HepG2 (cell line): Measurements from ENCODE around the gene BICDL2. TPM values are rescaled to one million over a fixed set of nuclear protein-coding genes. Genes with fewer than 3 reads are reported as not detected.

ENCODE experiments used
- ATAC-seq: fragments of 200-7000 bp; cut with Tn5 transposase; 3 replicates; pipeline ENCODE4 v1.9.1; 2020; ENCODE audit warnings: mild to moderate bottlenecking, moderate library complexity
- BruUV-seq: library from RNA; stranded (reverse); fragments of 400-500 nt; replicated peaks from 2 replicates; lab custom pipeline; 2021; lab: Mats Ljungman, UMichigan
- CTCF ChIA-PET: fragments of 300-600 bp; formaldehyde crosslinking; extraction: SDS; loops from one replicate; lab custom pipeline; 2021; ENCODE audit warnings: low total read pairs, inconsistent platforms, low intra/inter-chr PET ratio; lab: Yijun Ruan, JAX
- POLR2A ChIA-PET: fragments of 350-600 bp; sonication (Branson Sonifier 250); formaldehyde crosslinking; loops from one replicate; lab custom pipeline; 2020; ENCODE audit warnings: antibody characterized with exemption, inconsistent platforms; lab: Yijun Ruan, JAX
- DNase-seq: peaks from one replicate; pipeline ENCODE4 v3.0.0-alpha.2; 2015; ENCODE audit warnings: low spot score
- FAIRE-seq: peaks from 3 replicates; lab custom pipeline; 2011; peaks lifted over from hg19 to GRCh38; lab: Jason Lieb, UNC
- H2AFZ ChIP-seq: one replicate; pipeline ENCODE4 v1.6.1; 2011; ENCODE audit warnings: low read length, inconsistent platforms
- H3K27ac ChIP-seq: fragments of 300-600 bp; 3 replicates; pipeline ENCODE4 v1.8.0; 2011; ENCODE audit warnings: mixed run types, mild to moderate bottlenecking, mixed read lengths, low read length, inconsistent platforms; ENCODE audit not compliant: insufficient read depth; ENCODE audit errors: extremely low read length
- H3K27me3 ChIP-seq, 2 experiments: fragments of 200-600 bp in 1 of 2; 2 replicates in 1 of 2; 3 replicates in 1 of 2; pipeline versions ENCODE4 v1.6.0 to v1.8.0; 2011; ENCODE audit warnings: low read length in 2 of 2, mild to moderate bottlenecking in 2 of 2, moderate library complexity in 2 of 2, inconsistent platforms in 1 of 2; ENCODE audit not compliant: insufficient read depth in 2 of 2, control insufficient read depth in 1 of 2
- H3K36me3 ChIP-seq, 2 experiments: fragments of 200-600 bp in 1 of 2; replicated peaks in 1 of 2; 2 replicates in 1 of 2; 3 replicates in 1 of 2; pipeline versions ENCODE4 v1.5.1 to v1.8.0; 2011; ENCODE audit warnings: low read length in 2 of 2, inconsistent platforms in 1 of 2; ENCODE audit not compliant: insufficient read depth in 2 of 2, control insufficient read depth in 1 of 2
- H3K4me1 ChIP-seq: 2 replicates; pipeline ENCODE4 v1.5.1; 2012; ENCODE audit warnings: low read length, inconsistent platforms; ENCODE audit not compliant: insufficient read depth
- H3K4me2 ChIP-seq: 2 replicates; pipeline ENCODE4 v1.6.0; 2011; ENCODE audit warnings: low read depth, low read length, inconsistent platforms
- H3K4me3 ChIP-seq, 3 experiments: fragments of 200-600 bp in 1 of 3; sonication (generic), shearing (Covaris generic) in 1 of 3; replicated peaks in 1 of 3; 2 replicates each; pipeline ENCODE4 v1.5.1; 2011 to 2016; ENCODE audit warnings: low read length in 3 of 3, inconsistent platforms in 2 of 3, low read depth in 2 of 3, mild to moderate bottlenecking in 2 of 3, control low read depth in 1 of 3, mixed read lengths in 1 of 3; ENCODE audit not compliant: insufficient read depth in 1 of 3
- H3K79me2 ChIP-seq: one replicate; pipeline ENCODE4 v1.6.1; 2011; ENCODE audit warnings: low read length, inconsistent platforms; ENCODE audit not compliant: insufficient read depth
- H3K9ac ChIP-seq: 2 replicates; pipeline ENCODE4 v1.6.0; 2011; ENCODE audit warnings: mild to moderate bottlenecking, low read depth, low read length, inconsistent platforms; ENCODE audit not compliant: insufficient read depth
- H3K9me3 ChIP-seq: 2 replicates; pipeline ENCODE4 v1.5.1; 2012; ENCODE audit warnings: mild to moderate bottlenecking, low read length
- H4K20me1 ChIP-seq: 2 replicates; pipeline ENCODE4 v1.6.0; 2011; ENCODE audit warnings: inconsistent platforms, mild to moderate bottlenecking, low read length, moderate library complexity; ENCODE audit not compliant: insufficient read depth
- ARNT ChIP-seq: fragments of 450-650 bp; IDR thresholded peaks from 2 replicates; pipeline ENCODE4 v1.6.1; 2017
- ATF5 ChIP-seq: sonication (generic); formaldehyde crosslinking; IDR thresholded peaks from 2 replicates; pipeline ENCODE4 v1.4.0; 2020; ENCODE audit warnings: mild to moderate bottlenecking, low read depth, missing genetic modification reagents
- ELF4 ChIP-seq: sonication (generic); formaldehyde crosslinking; IDR thresholded peaks from 2 replicates; pipeline ENCODE4 v1.5.0; 2020; ENCODE audit warnings: missing genetic modification reagents, mild to moderate bottlenecking, moderate library complexity, borderline replicate concordance
- KDM2A ChIP-seq: sonication (generic); formaldehyde crosslinking; IDR thresholded peaks from 2 replicates; pipeline ENCODE4 v1.4.0; 2020; ENCODE audit warnings: low read depth, missing genetic modification reagents, borderline replicate concordance
- KMT2A ChIP-seq: sonication (generic); formaldehyde crosslinking; IDR thresholded peaks from 2 replicates; pipeline ENCODE4 v1.4.0; 2020; ENCODE audit warnings: missing genetic modification reagents
- NFKBIZ ChIP-seq: IDR thresholded peaks from 2 replicates; pipeline ENCODE4 v1.6.1; 2018; ENCODE audit warnings: missing genetic modification reagents, missing compliant biosample characterization
- POLR2A ChIP-seq, 2 experiments: IDR thresholded peaks; 2 replicates each; pipeline ENCODE4 v1.6.1; 2011; ENCODE audit warnings: low read depth in 2 of 2, low read length in 2 of 2, mild to moderate bottlenecking in 1 of 2, moderate library complexity in 1 of 2; ENCODE audit not compliant: insufficient read depth in 1 of 2
- PPARG ChIP-seq: conservative IDR thresholded peaks from 2 replicates; pipeline ENCODE4 v1.6.1; 2016; ENCODE audit warnings: missing biosample characterization, missing genetic modification reagents
- SIX4 ChIP-seq: sonication (generic); formaldehyde crosslinking; IDR thresholded peaks from 2 replicates; pipeline ENCODE4 v1.4.0; 2020; ENCODE audit warnings: missing genetic modification reagents
- TAF1 ChIP-seq: sonication (generic); formaldehyde crosslinking; IDR thresholded peaks from 2 replicates; pipeline ENCODE4 v1.4.0; 2020; ENCODE audit warnings: missing genetic modification reagents
- XRCC5 ChIP-seq: fragments of 200-400 bp; formaldehyde crosslinking; optimal IDR thresholded peaks from 2 replicates; pipeline ENCODE3; 2017; ENCODE audit warnings: mild to moderate bottlenecking, low read length
- ZNF841 ChIP-seq: sonication (generic); formaldehyde crosslinking; IDR thresholded peaks from 2 replicates; pipeline ENCODE4 v1.8.1; 2023; ENCODE audit warnings: missing genetic modification reagents, borderline replicate concordance
- WGBS: methylation state at CpG from one replicate; pipeline ENCODE4 v1.1.6; 2017; ENCODE audit warnings: low lambda C conversion rate; 5-methylcytosine and 5-hydroxymethylcytosine counted together
- in situ Hi-C: cut with HindIII; loops from 2 replicates; pipeline ENCODE4 v1.10.0; 2017; ENCODE audit warnings: low pct_unique_long_range_greater_than_20kb; ENCODE audit not compliant: extremely low pct_ligation_motif_present
- intact Hi-C: fragments of 100-400 bp; cut with micrococcal nuclease; formaldehyde crosslinking; loops from one replicate; pipeline ENCODE4 v1.10.0; 2022; ENCODE audit not compliant: unreplicated experiment
- polyA plus RNA-seq, 8 experiments: library from polyadenylated mRNA; depleted of rRNA in 3 of 8; stranded (reverse) in 7 of 8; unstranded in 1 of 8; fragments of >200 nt; fragmentation: Illumina TruSeq in 4 of 8; extraction: Trizol in 4 of 8; gene quantifications; 2 replicates each; pipeline versions ENCODE4 v1.2.1 to v1.2.3, GENCODE V29; 2011 to 2016; ENCODE audit warnings: low read depth in 4 of 8, missing spikeins in 1 of 8, mixed read lengths in 1 of 8; ENCODE audit not compliant: insufficient read depth in 1 of 8
- total RNA-seq, 5 experiments: library from RNA; depleted of rRNA; stranded (reverse); fragments of >200 nt; fragmentation: Illumina TruSeq; extraction: Trizol; gene quantifications; 2 replicates each; pipeline ENCODE4 v1.2.3, GENCODE V29; 2016; ENCODE audit warnings: low read depth in 1 of 5
- TF ChIP-seq, protein P1 (sequence below): sonication (generic); formaldehyde crosslinking; IDR thresholded peaks from 2 replicates; pipeline ENCODE4 v1.4.0; 2020; ENCODE audit warnings: mild to moderate bottlenecking, low read depth, missing genetic modification reagents
- TF ChIP-seq, protein P2 (sequence below): sonication (generic); formaldehyde crosslinking; IDR thresholded peaks from 2 replicates; pipeline ENCODE4 v1.4.0; 2020; ENCODE audit warnings: mild to moderate bottlenecking, missing genetic modification reagents

The BICDL2 gene
- total and polyA plus RNA-seq, 2 of the 13 experiments (the other 11 are each of a cell fraction or from before 2014, with no cell fraction given): 0.12 TPM; not detected in 1

- peak overlapping the region; percentile 87 for H3K27ac ChIP-seq
- peaks cover 0 to 4% of the 10 kb centered on the region in 2 experiments; a peak in 1 of 5 replicates for H3K36me3 ChIP-seq
- H4K20me1 ChIP-seq: no peaks in the 10 kb centered on the region
- H2AFZ ChIP-seq: no peak overlapping the region
- peaks cover 26% of the 10 kb centered on the region for H3K4me1 ChIP-seq
- WGBS: 1% methylated on average over 31 of the region's 33 CpGs
- intact Hi-C loops (no loop called here), in situ Hi-C loops (no loop called here)
- ATAC-seq: peak; percentile 61
- H3K9ac ChIP-seq: peak overlapping the region; percentile 94
- ChIA-PET CTCF (no interaction called here), POLR2A (interaction anchor here (0.7 to 3.9 kb wide), 17 partner anchors 9 to 230 kb away, joined by 3 to 48 read pairs (median 6); partner anchors contain the start of genes FLYWCH1, FLYWCH2, HCFC1R1 and KREMEN2)
- no peaks in the 10 kb centered on the region for H3K9me3 ChIP-seq
- H3K4me3 ChIP-seq: peak overlapping the region; percentile 86 to 95 (median 88)
- peak; percentile 92 for FAIRE-seq
- no TSS peak for BruUV-seq
- peak overlapping the region; percentile 96 for H3K4me2 ChIP-seq
- H3K27me3 ChIP-seq: peaks cover 8 to 20% of the 10 kb centered on the region in 2 experiments; a peak in 4 of 5 replicates
- H3K79me2 ChIP-seq: peaks cover 8% of the 10 kb centered on the region
- peak; percentile 72 for DNase-seq
- TF ChIP-seq XRCC5 (no peak), ZNF841 (CRISPR knock-in tag) (no peak), PPARG (0 out of 2 replicates have a peak, but pooled peaks have one; percentile 18), ATF5 (CRISPR knock-in tag) (no peak), KMT2A (peak; percentile 34; the same call in 1 of the 2 replicates), KDM2A (CRISPR knock-in tag) (peak; percentile 15; the same call in 1 of the 2 replicates), ARNT (no peak), NFKBIZ (CRISPR knock-in tag) (peak; percentile 22; the same call in 1 of the 2 replicates), TAF1 (CRISPR knock-in tag) (peak; percentile 60), SIX4 (CRISPR knock-in tag) (no peak), ELF4 (0 out of 2 replicates have a peak, but pooled peaks have one; percentile 2), POLR2A (IDR thresholded peaks at IDR 0.05; ENCODE audit: insufficient read depth in 1 of 2, low read depth in 2 of 2, low read length in 2 of 2) (peak; percentile 58)
- TF ChIP-seq, protein P1, sequence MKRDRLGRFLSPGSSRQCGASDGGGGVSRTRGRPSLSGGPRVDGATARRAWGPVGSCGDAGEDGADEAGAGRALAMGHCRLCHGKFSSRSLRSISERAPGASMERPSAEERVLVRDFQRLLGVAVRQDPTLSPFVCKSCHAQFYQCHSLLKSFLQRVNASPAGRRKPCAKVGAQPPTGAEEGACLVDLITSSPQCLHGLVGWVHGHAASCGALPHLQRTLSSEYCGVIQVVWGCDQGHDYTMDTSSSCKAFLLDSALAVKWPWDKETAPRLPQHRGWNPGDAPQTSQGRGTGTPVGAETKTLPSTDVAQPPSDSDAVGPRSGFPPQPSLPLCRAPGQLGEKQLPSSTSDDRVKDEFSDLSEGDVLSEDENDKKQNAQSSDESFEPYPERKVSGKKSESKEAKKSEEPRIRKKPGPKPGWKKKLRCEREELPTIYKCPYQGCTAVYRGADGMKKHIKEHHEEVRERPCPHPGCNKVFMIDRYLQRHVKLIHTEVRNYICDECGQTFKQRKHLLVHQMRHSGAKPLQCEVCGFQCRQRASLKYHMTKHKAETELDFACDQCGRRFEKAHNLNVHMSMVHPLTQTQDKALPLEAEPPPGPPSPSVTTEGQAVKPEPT (CRISPR knock-in tag): no peak
- TF ChIP-seq, protein P2, sequence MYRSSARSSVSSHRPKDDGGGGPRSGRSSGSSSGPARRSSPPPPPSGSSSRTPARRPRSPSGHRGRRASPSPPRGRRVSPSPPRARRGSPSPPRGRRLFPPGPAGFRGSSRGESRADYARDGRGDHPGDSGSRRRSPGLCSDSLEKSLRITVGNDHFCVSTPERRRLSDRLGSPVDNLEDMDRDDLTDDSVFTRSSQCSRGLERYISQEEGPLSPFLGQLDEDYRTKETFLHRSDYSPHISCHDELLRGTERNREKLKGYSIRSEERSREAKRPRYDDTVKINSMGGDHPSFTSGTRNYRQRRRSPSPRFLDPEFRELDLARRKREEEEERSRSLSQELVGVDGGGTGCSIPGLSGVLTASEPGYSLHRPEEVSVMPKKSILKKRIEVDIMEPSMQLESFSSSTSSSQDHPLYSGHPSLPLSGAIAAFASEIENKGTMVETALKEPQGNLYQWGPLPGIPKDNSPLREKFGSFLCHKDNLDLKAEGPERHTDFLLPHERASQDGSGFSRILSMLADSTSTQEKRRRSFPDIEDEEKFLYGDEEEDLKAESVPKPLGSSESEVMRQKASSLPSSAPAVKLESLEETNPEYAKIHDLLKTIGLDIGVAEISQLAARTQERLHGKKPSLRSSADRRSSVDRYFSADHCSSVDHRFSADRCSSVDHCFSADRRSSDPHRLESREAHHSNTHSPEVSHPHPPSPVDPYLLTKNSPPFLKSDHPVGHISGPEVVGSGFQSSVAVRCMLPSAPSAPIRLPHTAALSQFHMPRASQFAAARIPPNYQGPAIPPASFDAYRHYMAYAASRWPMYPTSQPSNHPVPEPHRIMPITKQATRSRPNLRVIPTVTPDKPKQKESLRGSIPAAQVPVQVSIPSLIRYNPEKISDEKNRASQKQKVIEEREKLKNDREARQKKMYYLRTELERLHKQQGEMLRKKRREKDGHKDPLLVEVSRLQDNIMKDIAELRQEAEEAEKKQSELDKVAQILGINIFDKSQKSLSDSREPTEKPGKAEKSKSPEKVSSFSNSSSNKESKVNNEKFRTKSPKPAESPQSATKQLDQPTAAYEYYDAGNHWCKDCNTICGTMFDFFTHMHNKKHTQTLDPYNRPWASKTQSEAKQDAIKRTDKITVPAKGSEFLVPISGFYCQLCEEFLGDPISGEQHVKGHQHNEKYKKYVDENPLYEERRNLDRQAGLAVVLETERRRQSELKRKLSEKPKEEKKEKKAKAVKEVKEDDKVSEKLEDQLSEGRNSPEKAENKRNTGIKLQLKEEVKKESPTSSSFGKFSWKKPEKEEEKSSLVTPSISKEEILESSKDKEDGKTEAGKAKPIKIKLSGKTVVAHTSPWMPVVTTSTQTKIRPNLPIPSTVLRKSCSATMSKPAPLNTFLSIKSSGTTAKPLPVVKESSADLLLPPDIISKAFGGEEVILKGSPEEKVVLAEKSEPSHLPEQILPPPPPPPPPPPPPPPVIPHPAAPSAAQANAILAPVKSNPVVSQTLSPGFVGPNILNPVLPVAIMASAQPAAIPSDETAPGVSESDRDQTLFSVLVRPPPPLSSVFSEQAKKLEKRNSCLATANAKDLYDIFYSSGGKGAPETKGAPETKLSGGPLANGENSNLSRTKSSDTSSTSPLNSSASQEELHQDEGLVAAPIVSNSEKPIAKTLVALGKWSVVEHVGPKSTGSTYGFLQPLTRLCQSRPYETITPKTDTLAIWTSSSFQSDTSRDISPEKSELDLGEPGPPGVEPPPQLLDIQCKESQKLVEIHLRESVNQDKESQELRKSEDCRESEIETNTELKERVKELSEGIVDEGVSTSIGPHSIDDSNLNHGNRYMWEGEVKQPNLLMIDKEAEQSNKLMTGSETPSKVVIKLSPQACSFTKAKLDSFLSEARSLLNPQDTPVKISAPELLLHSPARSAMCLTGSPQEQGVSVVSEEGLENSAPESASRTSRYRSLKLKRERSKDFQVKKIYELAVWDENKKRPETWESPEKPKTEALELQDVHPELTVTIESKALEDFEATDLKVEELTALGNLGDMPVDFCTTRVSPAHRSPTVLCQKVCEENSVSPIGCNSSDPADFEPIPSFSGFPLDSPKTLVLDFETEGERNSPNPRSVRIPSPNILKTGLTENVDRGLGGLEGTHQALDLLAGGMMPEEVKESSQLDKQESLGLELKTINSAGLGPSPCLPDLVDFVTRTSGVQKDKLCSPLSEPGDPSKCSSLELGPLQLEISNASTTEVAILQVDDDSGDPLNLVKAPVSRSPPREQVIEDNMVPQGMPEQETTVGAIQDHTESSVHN (CRISPR knock-in tag): no peak
Measured at GRCh38 chr16:2981177-2981898, 55.4 kb downstream of the BICDL2 start.
